Stimulated activated CD8-positive, alpha-beta memory T cell treated with anti-CD3 and anti-CD28 coated beads, Interleukin-7, amount 100 ng/mL, for 24 hours (primary cell): Measurements from ENCODE around the gene TRIM25.
A peak's percentile ranks its signal among the peaks of the same experiment; 100 is the strongest.
"Not testable (repeated sequence)": the region's sequence is repeated elsewhere in the genome, so short reads cannot be mapped to it uniquely, and the experiment has no call there.

ENCODE experiments used
- DNase-seq: peaks from one replicate; pipeline ENCODE4 v3.0.0-alpha.2; 2020; ENCODE audit warnings: low read depth

TRIM25 gene

GRCh38 chr17:56913867-56914580 is at the start of gene TRIM25:
Gene TRIM25 (minus strand): TSS chr17:56914049. CDS start chr17:56913988, 61 bp downstream.
- peak; percentile 78 for DNase-seq

GRCh38 chr17:56960596-56961538 is 47.0 kb upstream of the TRIM25 start, which contains the start of gene COIL:
Gene COIL (minus strand): TSS chr17:56961050. CDS start chr17:56961019, 31 bp downstream.
- peak; percentile 91 for DNase-seq

- DNase-seq, result no peak
Observed at GRCh38 chr17:56956992-56957391, 43.1 kb upstream of the TRIM25 start.

GRCh38 chr17:56949595-56949994 is 35.7 kb upstream of the TRIM25 start:
- DNase-seq, result no peak

GRCh38 chr17:56948491-56948890 is 34.6 kb upstream of the TRIM25 start:
- DNase-seq, result no peak

- no peak for DNase-seq
Observed at GRCh38 chr17:56947741-56948140, 33.9 kb upstream of the TRIM25 start.

GRCh38 chr17:56945938-56946505 is 32.2 kb upstream of the TRIM25 start:
- no peak for DNase-seq

- no peak for DNase-seq
Observed at GRCh38 chr17:56943505-56944125, 29.8 kb upstream of the TRIM25 start.

- no peak for DNase-seq
Observed at GRCh38 chr17:56939869-56940484, 26.1 kb upstream of the TRIM25 start.

- not testable (repeated sequence) for DNase-seq
Observed at GRCh38 chr17:56938206-56938605, 24.4 kb upstream of the TRIM25 start.

- no peak for DNase-seq
Observed at GRCh38 chr17:56937687-56938086, 23.8 kb upstream of the TRIM25 start.

- no peak for DNase-seq
Observed at GRCh38 chr17:56936697-56937322, 23.0 kb upstream of the TRIM25 start.

- DNase-seq, result no peak
Observed at GRCh38 chr17:56935461-56935860, 21.6 kb upstream of the TRIM25 start.

- no peak for DNase-seq
Observed at GRCh38 chr17:56934280-56934679, 20.4 kb upstream of the TRIM25 start.

GRCh38 chr17:56933868-56934267 is 20.0 kb upstream of the TRIM25 start:
- DNase-seq, result no peak

GRCh38 chr17:56933151-56933745 is 19.4 kb upstream of the TRIM25 start:
- no peak for DNase-seq

GRCh38 chr17:56930739-56931337 is 17.0 kb upstream of the TRIM25 start:
- DNase-seq, result no peak

GRCh38 chr17:56929362-56929969 is 15.6 kb upstream of the TRIM25 start:
- DNase-seq, result no peak

GRCh38 chr17:56928586-56928985 is 14.7 kb upstream of the TRIM25 start:
- no peak for DNase-seq

- DNase-seq, result no peak
Observed at GRCh38 chr17:56926704-56927103, 12.9 kb upstream of the TRIM25 start.
